HEK293 (cell line): ENCODE measurements around the gene INCA1.

ENCODE experiments used
- AEBP2 ChIP-seq: fragments of 450-650 bp; formaldehyde crosslinking; IDR thresholded peaks from 2 replicates; pipeline ENCODE4 v1.5.1; 2016; ENCODE audit warnings: missing biosample characterization, missing genetic modification characterization, borderline replicate concordance
- FEZF1 ChIP-seq: fragments of 450-650 bp; formaldehyde crosslinking; IDR thresholded peaks from 2 replicates; pipeline ENCODE4 v1.5.1; 2016; ENCODE audit warnings: missing biosample characterization, missing genetic modification characterization
- IKZF3 ChIP-seq: fragments of 450-650 bp; IDR thresholded peaks from 2 replicates; pipeline ENCODE4 v1.5.0; 2018; ENCODE audit warnings: missing biosample characterization, mild to moderate bottlenecking, missing genetic modification characterization, moderate library complexity
- KLF17 ChIP-seq: fragments of 450-650 bp; formaldehyde crosslinking; IDR thresholded peaks from 2 replicates; pipeline ENCODE4 v1.5.1; 2016; ENCODE audit warnings: missing biosample characterization, missing genetic modification characterization
- KLF7 ChIP-seq: fragments of 450-650 bp; formaldehyde crosslinking; IDR thresholded peaks from 2 replicates; pipeline ENCODE4 v1.5.1; 2016; ENCODE audit warnings: missing biosample characterization, missing genetic modification characterization, borderline replicate concordance
- PRDM10 ChIP-seq: fragments of 450-650 bp; formaldehyde crosslinking; IDR thresholded peaks from 2 replicates; pipeline ENCODE4 v1.5.1; 2016; ENCODE audit warnings: missing biosample characterization, missing genetic modification characterization
- RBAK ChIP-seq: fragments of 450-650 bp; formaldehyde crosslinking; IDR thresholded peaks from 2 replicates; pipeline ENCODE4 v1.5.1; 2016; ENCODE audit warnings: missing biosample characterization, missing genetic modification characterization
- SALL2 ChIP-seq: fragments of 450-650 bp; formaldehyde crosslinking; IDR thresholded peaks from 2 replicates; pipeline ENCODE4 v1.5.0; 2017; ENCODE audit warnings: missing biosample characterization, mild to moderate bottlenecking, missing genetic modification characterization, borderline replicate concordance
- SP3 ChIP-seq: fragments of 450-650 bp; formaldehyde crosslinking; IDR thresholded peaks from 2 replicates; pipeline ENCODE4 v1.5.1; 2016; ENCODE audit warnings: missing biosample characterization, missing genetic modification characterization
- ZBTB11 ChIP-seq: fragments of 450-650 bp; formaldehyde crosslinking; conservative IDR thresholded peaks from 2 replicates; pipeline ENCODE4 v1.5.1; 2016; ENCODE audit warnings: low read depth, missing biosample characterization, missing genetic modification characterization
- ZNF16 ChIP-seq: fragments of 450-650 bp; formaldehyde crosslinking; IDR thresholded peaks from 2 replicates; pipeline ENCODE4 v1.5.1; 2016; ENCODE audit warnings: low read depth, missing biosample characterization, missing genetic modification characterization
- ZNF174 ChIP-seq: fragments of 450-650 bp; formaldehyde crosslinking; IDR thresholded peaks from 2 replicates; pipeline ENCODE4 v1.5.0; 2017; ENCODE audit warnings: missing biosample characterization, mild to moderate bottlenecking, missing genetic modification characterization
- ZNF184 ChIP-seq: fragments of 450-650 bp; IDR thresholded peaks from 2 replicates; pipeline ENCODE4 v1.5.1; 2018; ENCODE audit warnings: missing biosample characterization, mild to moderate bottlenecking, missing genetic modification characterization
- ZNF202 ChIP-seq: fragments of 450-650 bp; formaldehyde crosslinking; IDR thresholded peaks from 2 replicates; pipeline ENCODE4 v1.5.1; 2016; ENCODE audit warnings: missing biosample characterization, missing genetic modification characterization, borderline replicate concordance
- ZNF221 ChIP-seq: fragments of 450-650 bp; formaldehyde crosslinking; IDR thresholded peaks from 2 replicates; pipeline ENCODE4 v1.5.1; 2017; ENCODE audit warnings: missing biosample characterization, missing genetic modification characterization, borderline replicate concordance
- ZNF239 ChIP-seq: fragments of 450-650 bp; formaldehyde crosslinking; IDR thresholded peaks from 2 replicates; pipeline ENCODE4 v1.5.1; 2016; ENCODE audit warnings: missing biosample characterization, missing genetic modification characterization
- ZNF24 ChIP-seq: fragments of 450-650 bp; formaldehyde crosslinking; IDR thresholded peaks from 2 replicates; pipeline ENCODE4 v1.5.1; 2016; ENCODE audit warnings: missing biosample characterization, missing genetic modification characterization
- ZNF311 ChIP-seq: fragments of 450-650 bp; formaldehyde crosslinking; IDR thresholded peaks from 2 replicates; pipeline ENCODE4 v1.5.1; 2017; ENCODE audit warnings: missing biosample characterization, missing genetic modification characterization, borderline replicate concordance
- ZNF324 ChIP-seq: fragments of 450-650 bp; formaldehyde crosslinking; IDR thresholded peaks from 2 replicates; pipeline ENCODE4 v1.5.1; 2016; ENCODE audit warnings: missing biosample characterization, missing genetic modification characterization
- ZNF394 ChIP-seq: fragments of 450-650 bp; formaldehyde crosslinking; IDR thresholded peaks from 2 replicates; pipeline ENCODE4 v1.5.1; 2016; ENCODE audit warnings: missing biosample characterization, missing genetic modification characterization, mild to moderate bottlenecking, moderate library complexity, borderline replicate concordance
- ZNF473 ChIP-seq: fragments of 450-650 bp; formaldehyde crosslinking; IDR thresholded peaks from 2 replicates; pipeline ENCODE4 v1.5.1; 2017; ENCODE audit warnings: missing biosample characterization, missing genetic modification characterization
- ZNF560 ChIP-seq: fragments of 450-650 bp; formaldehyde crosslinking; IDR thresholded peaks from 2 replicates; pipeline ENCODE4 v1.5.1; 2017; ENCODE audit warnings: missing biosample characterization, missing genetic modification characterization, borderline replicate concordance
- ZNF623 ChIP-seq: fragments of 450-650 bp; formaldehyde crosslinking; IDR thresholded peaks from 2 replicates; pipeline ENCODE4 v1.5.1; 2016; ENCODE audit warnings: missing biosample characterization, missing genetic modification characterization
- ZNF660 ChIP-seq: fragments of 450-650 bp; IDR thresholded peaks from 2 replicates; pipeline ENCODE4 v1.5.1; 2018; ENCODE audit warnings: missing biosample characterization, mild to moderate bottlenecking, missing genetic modification characterization
- ZNF677 ChIP-seq: fragments of 450-650 bp; IDR thresholded peaks from 2 replicates; pipeline ENCODE4 v1.5.0; 2018; ENCODE audit warnings: missing biosample characterization, mild to moderate bottlenecking, missing genetic modification characterization, moderate library complexity
- ZSCAN18 ChIP-seq: fragments of 450-650 bp; formaldehyde crosslinking; IDR thresholded peaks from 2 replicates; pipeline ENCODE4 v1.5.1; 2016; ENCODE audit warnings: missing biosample characterization, missing genetic modification characterization
- TF ChIP-seq, protein P1 (sequence below): fragments of 450-650 bp; formaldehyde crosslinking; IDR thresholded peaks from 2 replicates; pipeline ENCODE4; 2016; ENCODE audit warnings: missing biosample characterization, missing genetic modification characterization

INCA1 gene

GRCh38 chr17:4949321-4950074 lies 47.8 kb downstream of the INCA1 start (continued):
- peak; percentile 96 for TF ChIP-seq PRDM10 (tag by site-specific recombination)
- no peak for TF ChIP-seq ZNF311 (tag by site-specific recombination)
- no peak for TF ChIP-seq SALL2 (tag by site-specific recombination)
- peak; percentile 98 for TF ChIP-seq KLF17 (tag by site-specific recombination)
- TF ChIP-seq ZNF324 (tag by site-specific recombination), result no peak
- TF ChIP-seq KLF7 (tag by site-specific recombination), result peak; percentile 97; the same call in 1 of the 2 replicates
- TF ChIP-seq ZNF660 (tag by site-specific recombination), result no peak
- TF ChIP-seq ZNF202 (tag by site-specific recombination), result no peak
- no peak for TF ChIP-seq ZNF560
- no peak for TF ChIP-seq ZNF184 (tag by site-specific recombination)
- TF ChIP-seq ZNF677 (tag by site-specific recombination), result no peak
- peak; percentile 39; the same call in 1 of the 2 replicates for TF ChIP-seq ZSCAN18 (tag by site-specific recombination)
- TF ChIP-seq ZNF221, result no peak
- TF ChIP-seq FEZF1 (tag by site-specific recombination), result no peak
- TF ChIP-seq ZNF24, result no peak
- TF ChIP-seq, protein P1, sequence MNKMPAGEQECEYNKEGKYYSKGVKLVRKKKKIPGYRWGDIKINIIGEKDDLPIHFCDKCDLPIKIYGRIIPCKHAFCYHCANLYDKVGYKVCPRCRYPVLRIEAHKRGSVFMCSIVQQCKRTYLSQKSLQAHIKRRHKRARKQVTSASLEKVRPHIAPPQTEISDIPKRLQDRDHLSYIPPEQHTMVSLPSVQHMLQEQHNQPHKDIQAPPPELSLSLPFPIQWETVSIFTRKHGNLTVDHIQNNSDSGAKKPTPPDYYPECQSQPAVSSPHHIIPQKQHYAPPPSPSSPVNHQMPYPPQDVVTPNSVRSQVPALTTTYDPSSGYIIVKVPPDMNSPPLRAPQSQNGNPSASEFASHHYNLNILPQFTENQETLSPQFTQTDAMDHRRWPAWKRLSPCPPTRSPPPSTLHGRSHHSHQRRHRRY (tag by site-specific recombination), result no peak
- no peak for TF ChIP-seq ZNF473 (tag by site-specific recombination)
- TF ChIP-seq AEBP2 (tag by site-specific recombination), result no peak
- no peak for TF ChIP-seq ZNF239 (tag by site-specific recombination)
- no peak for TF ChIP-seq ZNF394 (tag by site-specific recombination)
- 0 out of 2 replicates have a peak, but pooled peaks have one; percentile 32 for TF ChIP-seq ZBTB11 (tag by site-specific recombination)
- TF ChIP-seq SP3 (tag by site-specific recombination), result peak; percentile 68; the same call in 1 of the 2 replicates
- TF ChIP-seq IKZF3 (tag by site-specific recombination), result peak; percentile 84
- no peak for TF ChIP-seq ZNF174 (tag by site-specific recombination)
- TF ChIP-seq ZNF623, result no peak
- no peak for TF ChIP-seq ZNF16 (tag by site-specific recombination)
- no peak for TF ChIP-seq RBAK (tag by site-specific recombination)
